K562 (cell line): Measurements from ENCODE around the gene SNX20.

ENCODE experiments used
- BCOR ChIP-seq: fragments of 450-650 bp; IDR thresholded peaks from 2 replicates; pipeline ENCODE4 v1.6.1; 2016
- CHD4 ChIP-seq: fragments of 200-600 bp; sonication (generic); IDR thresholded peaks from 3 replicates; pipeline ENCODE4 v1.6.1; 2012; ENCODE audit warnings: low read depth, mild to moderate bottlenecking, mixed read lengths, low read length, inconsistent platforms; ENCODE audit not compliant: insufficient read depth, insufficient replicate concordance, poor library complexity, severe bottlenecking
- CREB1 ChIP-seq, 2 experiments: sonication (generic) in 1 of 2; formaldehyde crosslinking in 1 of 2; IDR thresholded peaks; 2 replicates each; pipeline versions ENCODE4 v1.6.1 to v1.8.0; 2012 to 2022; ENCODE audit warnings: inconsistent platforms in 1 of 2, mild to moderate bottlenecking in 1 of 2, missing genetic modification reagents in 1 of 2, moderate library complexity in 1 of 2
- DACH1 ChIP-seq: fragments of 450-650 bp; IDR thresholded peaks from 2 replicates; pipeline ENCODE4 v1.6.1; 2018; ENCODE audit not compliant: partially characterized antibody
- EZH2 ChIP-seq: IDR thresholded peaks from 2 replicates; pipeline ENCODE4 v1.6.1; 2012; ENCODE audit warnings: low read depth, mild to moderate bottlenecking, inconsistent platforms, low read length, borderline replicate concordance
- JUNB ChIP-seq: fragments of 450-650 bp; formaldehyde crosslinking; conservative IDR thresholded peaks from 2 replicates; pipeline ENCODE4 v1.4.0; 2020; ENCODE audit warnings: mild to moderate bottlenecking
- MAZ ChIP-seq, 2 experiments: fragments of 450-650 bp in 1 of 2; sonication (generic) in 1 of 2; formaldehyde crosslinking; IDR thresholded peaks in 1 of 2; conservative IDR thresholded peaks in 1 of 2; 2 replicates each; pipeline versions ENCODE4 v1.4.0 to v1.5.0; 2020; ENCODE audit warnings: mild to moderate bottlenecking in 1 of 2, missing genetic modification reagents in 1 of 2
- PTBP1 ChIP-seq: fragments of 200-400 bp; formaldehyde crosslinking; IDR thresholded peaks from 2 replicates; pipeline ENCODE4 v1.6.1; 2017; ENCODE audit warnings: low read depth, low read length
- RCOR1 ChIP-seq, 2 experiments: IDR thresholded peaks; 2 replicates each; pipeline ENCODE4 v1.6.1; 2012; ENCODE audit warnings: low read depth in 2 of 2, low read length in 2 of 2, borderline replicate concordance in 1 of 2, improper control_type of control experiment in 1 of 2
- TCFL5 ChIP-seq: fragments of 250-450 bp; sonication (Bioruptor Pico); conservative IDR thresholded peaks from 2 replicates; pipeline ENCODE4 v1.6.1; 2021; ENCODE audit warnings: mild to moderate bottlenecking, moderate library complexity, matching md5 sums
- TOE1 ChIP-seq, 2 experiments: fragments of 450-650 bp in 1 of 2; sonication (generic) in 1 of 2; formaldehyde crosslinking in 1 of 2; IDR thresholded peaks; 2 replicates each; pipeline versions ENCODE4 v1.7.1 to v1.8.0; 2016 to 2022; ENCODE audit warnings: borderline replicate concordance in 2 of 2, mild to moderate bottlenecking in 2 of 2, antibody characterized with exemption in 1 of 2, inconsistent platforms in 1 of 2, low read depth in 1 of 2, missing genetic modification reagents in 1 of 2, moderate library complexity in 1 of 2

DNA sequence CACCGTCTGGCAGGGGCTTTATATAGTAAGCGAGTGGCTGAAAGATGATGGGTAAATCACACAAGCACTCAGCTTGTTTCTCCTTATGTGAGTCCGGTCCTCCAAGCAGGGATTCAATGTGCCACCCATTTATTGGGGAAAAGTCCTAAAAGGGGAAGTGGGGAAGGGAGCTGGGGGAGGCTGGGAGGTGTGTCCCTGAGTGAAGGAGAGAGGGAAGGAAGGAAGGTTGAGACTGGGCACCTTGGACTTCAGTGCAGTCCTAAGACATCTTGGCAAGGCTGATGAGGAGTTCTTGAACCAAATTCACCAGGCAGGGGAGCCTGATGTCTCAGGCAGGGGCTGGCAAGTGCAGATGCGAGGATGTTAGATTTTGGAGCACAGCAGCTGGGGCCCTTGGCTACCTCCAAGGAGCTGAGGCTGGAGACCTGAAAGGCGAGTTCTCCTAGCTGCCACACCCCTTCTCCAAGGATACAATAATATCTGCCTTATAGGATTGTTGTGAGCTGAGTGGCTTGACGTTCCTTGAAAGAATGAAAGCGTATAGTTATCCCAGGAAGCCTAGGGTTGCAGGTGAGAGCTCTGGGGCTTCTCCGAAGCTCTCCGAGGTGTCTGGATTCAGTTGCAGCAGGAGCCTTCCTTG is 37.8 kb upstream of the SNX20 start:
- TF ChIP-seq CREB1 (IDR thresholded peaks at IDR 0.05): no peak
- no peak for TF ChIP-seq CREB1 (CRISPR knock-in tag; IDR thresholded peaks at IDR 0.05)
- TF ChIP-seq MAZ (CRISPR knock-in tag; conservative IDR thresholded peaks at IDR 0.05 in 1 of 2, IDR thresholded peaks at IDR 0.05 in 1 of 2): no peak
- TF ChIP-seq BCOR: no peak
- TF ChIP-seq RCOR1 (IDR thresholded peaks at IDR 0.05; ENCODE audit: borderline replicate concordance in 1 of 2, low read depth in 2 of 2, low read length in 2 of 2): no peak
- no peak for TF ChIP-seq CHD4
- TF ChIP-seq EZH2: no peak
- no peak for TF ChIP-seq JUNB (CRISPR knock-in tag)
- no peak for TF ChIP-seq PTBP1
- TF ChIP-seq TOE1 (IDR thresholded peaks at IDR 0.05; ENCODE audit: borderline replicate concordance): no peak
- TF ChIP-seq TOE1 (CRISPR knock-in tag; IDR thresholded peaks at IDR 0.05; ENCODE audit: borderline replicate concordance, low read depth): no peak
- TF ChIP-seq TCFL5 (CRISPR knock-in tag): no peak
- no peak for TF ChIP-seq DACH1
